Panc1 (cell line): ENCODE results near the gene CADPS2. TPM values are rescaled to one million over a fixed set of nuclear protein-coding genes. Genes with fewer than 3 reads are reported as not detected.

Source experiments
- ATAC-seq: fragments of 200-7000 bp; cut with Tn5 transposase; 2 replicates; pipeline ENCODE4 v1.9.1; 2020; ENCODE audit warnings: mild to moderate bottlenecking, moderate library complexity
- BruUV-seq: library from RNA; stranded (reverse); fragments of 400-500 nt; replicated peaks from 2 replicates; lab custom pipeline; 2021; lab: Mats Ljungman, UMichigan
- CTCF ChIA-PET: fragments of 300-600 bp; sonication (Branson Sonifier 250); formaldehyde crosslinking; loops from one replicate; lab custom pipeline; 2022; ENCODE audit warnings: antibody characterized with exemption; lab: Charles Lee
- POLR2A ChIA-PET: fragments of 300-600 bp; sonication (Branson Sonifier 250); formaldehyde crosslinking; loops from one replicate; lab custom pipeline; 2022; ENCODE audit warnings: antibody characterized with exemption; lab: Charles Lee
- DNase-seq: peaks from one replicate; pipeline ENCODE4 v3.0.0-alpha.2; 2010; ENCODE audit warnings: low read depth, low spot score
- H3K27ac ChIP-seq: 2 replicates; pipeline ENCODE4 v1.5.1; 2011; ENCODE audit warnings: mild to moderate bottlenecking, low read length, inconsistent platforms
- H3K27me3 ChIP-seq: fragments of 200-500 bp; sonication (Bioruptor generic); 2 replicates; pipeline ENCODE4 v1.6.0; 2014; ENCODE audit warnings: low read length, inconsistent platforms; ENCODE audit not compliant: control insufficient read depth, insufficient read depth
- H3K36me3 ChIP-seq: fragments of 200-500 bp; sonication (Bioruptor generic); 2 replicates; pipeline ENCODE4 v1.5.1; 2014; ENCODE audit warnings: inconsistent platforms, mild to moderate bottlenecking, low read length, moderate library complexity; ENCODE audit not compliant: control insufficient read depth, insufficient read depth
- H3K4me1 ChIP-seq: 2 replicates; pipeline ENCODE4 v1.5.1; 2011; ENCODE audit warnings: inconsistent platforms, mild to moderate bottlenecking, low read length, moderate library complexity; ENCODE audit not compliant: control insufficient read depth, insufficient read depth
- H3K4me3 ChIP-seq, 2 experiments: 2 replicates each; pipeline ENCODE4 v1.5.1; 2011 to 2012; ENCODE audit warnings: low read depth in 2 of 2, low read length in 2 of 2, mild to moderate bottlenecking in 2 of 2, inconsistent platforms in 1 of 2, moderate library complexity in 1 of 2
- H3K9me3 ChIP-seq: fragments of 200-500 bp; sonication (Bioruptor generic); 2 replicates; pipeline ENCODE4 v1.5.1; 2014; ENCODE audit warnings: low read depth, mild to moderate bottlenecking, inconsistent platforms, low read length, moderate library complexity; ENCODE audit not compliant: control insufficient read depth, insufficient read depth
- CTCF ChIP-seq: fragments of 450-650 bp; IDR thresholded peaks from 2 replicates; pipeline ENCODE4 v1.5.1; 2017; ENCODE audit warnings: mild to moderate bottlenecking
- POLR2AphosphoS5 ChIP-seq: IDR thresholded peaks from 2 replicates; pipeline ENCODE4 v1.6.1; 2012; ENCODE audit warnings: mild to moderate bottlenecking, low read depth, low read length, moderate library complexity
- SIN3A ChIP-seq: IDR thresholded peaks from 2 replicates; pipeline ENCODE4 v1.6.1; 2012; ENCODE audit warnings: low read depth, mild to moderate bottlenecking, low read length, moderate library complexity, borderline replicate concordance; ENCODE audit not compliant: insufficient read depth
- TCF7L2 ChIP-seq: IDR thresholded peaks from 2 replicates; pipeline ENCODE4 v1.6.1; 2011; ENCODE audit warnings: mild to moderate bottlenecking, low read depth, low read length, inconsistent platforms
- in situ Hi-C: cut with HindIII; loops from 2 replicates; pipeline ENCODE4 v1.10.0; 2016; ENCODE audit warnings: low sequenced_read_pairs, low pct_unique_long_range_greater_than_20kb
- intact Hi-C: fragments of 100-400 bp; cut with micrococcal nuclease; formaldehyde crosslinking; loops from one replicate; pipeline ENCODE4 v1.10.0; 2022; ENCODE audit not compliant: unreplicated experiment
- total RNA-seq: library from RNA; stranded (reverse); gene quantifications from one replicate; pipeline ENCODE4 v1.2.1, GENCODE V29; 2021; ENCODE audit not compliant: unreplicated experiment
- TF ChIP-seq, protein P1 (sequence below), 2 experiments: IDR thresholded peaks; 2 replicates each; pipeline ENCODE4 v1.6.1; 2011 to 2012; ENCODE audit warnings: low read depth in 2 of 2, control low read depth in 1 of 2, low read length in 1 of 2, mild to moderate bottlenecking in 1 of 2, moderate library complexity in 1 of 2; ENCODE audit not compliant: insufficient read depth in 1 of 2

The CADPS2 gene
- total RNA-seq, 1 experiment from 2014 or later, result 1.6 TPM

DNA sequence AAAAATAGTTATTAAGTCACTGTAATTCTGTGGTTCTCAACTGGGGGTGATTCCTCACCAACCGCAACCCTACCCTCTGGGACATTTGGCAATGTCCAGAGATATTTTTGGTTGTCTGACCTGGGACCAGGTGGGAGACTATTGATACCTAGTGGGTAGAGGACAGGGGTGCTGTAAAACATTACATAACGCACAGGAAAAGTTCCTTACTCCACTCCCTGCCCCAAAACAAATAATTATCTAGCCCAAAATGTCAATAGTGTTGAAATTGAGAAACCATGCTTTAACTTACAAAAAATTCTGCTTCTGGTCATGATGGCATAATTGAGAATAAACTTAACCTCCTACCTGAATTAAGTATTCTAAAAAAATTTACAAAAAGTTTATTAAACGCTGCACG is 404.0 kb downstream of the CADPS2 start:
- no TSS peak for BruUV-seq
- ChIA-PET POLR2A (no interaction called here), CTCF (no interaction called here)
- ATAC-seq (no peak), DNase-seq (no peak)
- Histone ChIP-seq H3K27ac (no peak overlapping the region), H3K4me3 (no peak overlapping the region), H3K9me3 (no peaks in the 10 kb centered on the region), H3K4me1 (no peaks in the 10 kb centered on the region), H3K36me3 (no peaks in the 10 kb centered on the region), H3K27me3 (no peaks in the 10 kb centered on the region)
- in situ Hi-C loops (no loop called here), intact Hi-C loops (no loop called here)
- TF ChIP-seq TCF7L2 (no peak), POLR2AphosphoS5 (no peak)
- TF ChIP-seq, protein P1, sequence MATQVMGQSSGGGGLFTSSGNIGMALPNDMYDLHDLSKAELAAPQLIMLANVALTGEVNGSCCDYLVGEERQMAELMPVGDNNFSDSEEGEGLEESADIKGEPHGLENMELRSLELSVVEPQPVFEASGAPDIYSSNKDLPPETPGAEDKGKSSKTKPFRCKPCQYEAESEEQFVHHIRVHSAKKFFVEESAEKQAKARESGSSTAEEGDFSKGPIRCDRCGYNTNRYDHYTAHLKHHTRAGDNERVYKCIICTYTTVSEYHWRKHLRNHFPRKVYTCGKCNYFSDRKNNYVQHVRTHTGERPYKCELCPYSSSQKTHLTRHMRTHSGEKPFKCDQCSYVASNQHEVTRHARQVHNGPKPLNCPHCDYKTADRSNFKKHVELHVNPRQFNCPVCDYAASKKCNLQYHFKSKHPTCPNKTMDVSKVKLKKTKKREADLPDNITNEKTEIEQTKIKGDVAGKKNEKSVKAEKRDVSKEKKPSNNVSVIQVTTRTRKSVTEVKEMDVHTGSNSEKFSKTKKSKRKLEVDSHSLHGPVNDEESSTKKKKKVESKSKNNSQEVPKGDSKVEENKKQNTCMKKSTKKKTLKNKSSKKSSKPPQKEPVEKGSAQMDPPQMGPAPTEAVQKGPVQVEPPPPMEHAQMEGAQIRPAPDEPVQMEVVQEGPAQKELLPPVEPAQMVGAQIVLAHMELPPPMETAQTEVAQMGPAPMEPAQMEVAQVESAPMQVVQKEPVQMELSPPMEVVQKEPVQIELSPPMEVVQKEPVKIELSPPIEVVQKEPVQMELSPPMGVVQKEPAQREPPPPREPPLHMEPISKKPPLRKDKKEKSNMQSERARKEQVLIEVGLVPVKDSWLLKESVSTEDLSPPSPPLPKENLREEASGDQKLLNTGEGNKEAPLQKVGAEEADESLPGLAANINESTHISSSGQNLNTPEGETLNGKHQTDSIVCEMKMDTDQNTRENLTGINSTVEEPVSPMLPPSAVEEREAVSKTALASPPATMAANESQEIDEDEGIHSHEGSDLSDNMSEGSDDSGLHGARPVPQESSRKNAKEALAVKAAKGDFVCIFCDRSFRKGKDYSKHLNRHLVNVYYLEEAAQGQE (IDR thresholded peaks at IDR 0.05; ENCODE audit: insufficient read depth in 1 of 2, low read depth in 2 of 2, low read length in 1 of 2), result no peak

GRCh38 chr7:122470859-122471258 is 415.4 kb downstream of the CADPS2 start:
- in situ Hi-C loops (no loop called here), intact Hi-C loops (no loop called here)
- ATAC-seq (no peak), DNase-seq (no peak)
- Histone ChIP-seq H3K4me1 (no peaks in the 10 kb centered on the region), H3K27ac (no peak overlapping the region), H3K4me3 (no peak overlapping the region), H3K27me3 (no peaks in the 10 kb centered on the region), H3K9me3 (no peaks in the 10 kb centered on the region), H3K36me3 (no peaks in the 10 kb centered on the region)
- ChIA-PET CTCF (no interaction called here), POLR2A (no interaction called here)
- TF ChIP-seq POLR2AphosphoS5, result no peak
- TF ChIP-seq TCF7L2, result no peak
- TF ChIP-seq SIN3A, result no peak
- TF ChIP-seq, protein P1 (IDR thresholded peaks at IDR 0.05; ENCODE audit: insufficient read depth in 1 of 2, low read depth in 2 of 2, low read length in 1 of 2), result no peak
- no peak for TF ChIP-seq CTCF
- BruUV-seq, result no TSS peak
